Upper lobe of left lung (tissue), 6 donors: ENCODE measurements around the gene ZNF783. TPM values are rescaled to one million over a fixed set of nuclear protein-coding genes. Genes with fewer than 3 reads are reported as not detected.
A peak's percentile ranks its signal among the peaks of the same experiment; 100 is the strongest.

Experiments
- ATAC-seq, 2 donors: fragments of 200-7000 bp; cut with Tn5 transposase; one replicate each; pipeline ENCODE4 v1.9.1; 2022; ENCODE audit warnings: mild to moderate bottlenecking in 2 of 2, moderate library complexity in 2 of 2; ENCODE audit not compliant: low FRiP score in 2 of 2
- DNase-seq, 2 donors: peaks; one replicate each; pipeline ENCODE4 v3.0.0-alpha.2; 2019 to 2020
- H3K27ac ChIP-seq, 4 donors: fragments of 200-600 bp; sonication (generic); one replicate each; pipeline ENCODE4 v1.5.1; 2016 to 2019
- H3K27me3 ChIP-seq, 4 donors: fragments of 200-600 bp; sonication (generic); one replicate each; pipeline ENCODE4 v1.5.1; 2017 to 2019
- H3K36me3 ChIP-seq, 4 donors: fragments of 200-600 bp; sonication (generic); one replicate each; pipeline ENCODE4 v1.5.1; 2016 to 2019
- H3K4me1 ChIP-seq, 4 donors: fragments of 200-600 bp; sonication (generic); one replicate each; pipeline ENCODE4 v1.5.1; 2018 to 2019
- H3K4me3 ChIP-seq, 4 donors: fragments of 200-600 bp; sonication (generic); one replicate each; pipeline ENCODE4 v1.5.1; 2017 to 2019; ENCODE audit warnings: mild to moderate bottlenecking in 2 of 4, moderate library complexity in 1 of 4
- H3K9me3 ChIP-seq, 4 donors: fragments of 200-600 bp; sonication (generic); one replicate each; pipeline ENCODE4 v1.5.1; 2018 to 2019
- CTCF ChIP-seq, 6 experiments: fragments of 450-650 bp in 4 of 6; fragments of 200-600 bp in 2 of 6; sonication (generic) in 2 of 6; IDR thresholded peaks; one replicate each; pipeline ENCODE4 v1.5.1; 2016 to 2019; ENCODE audit warnings: antibody characterized with exemption in 6 of 6
- EP300 ChIP-seq, 4 donors: sonication (generic); formaldehyde crosslinking; IDR thresholded peaks; one replicate each; pipeline ENCODE4 v1.5.1; 2017; ENCODE audit warnings: antibody characterized with exemption in 4 of 4, control low read depth in 2 of 4
- POLR2A ChIP-seq, 4 donors: fragments of 450-650 bp; IDR thresholded peaks; one replicate each; pipeline ENCODE4 v1.5.1; 2016 to 2017; ENCODE audit warnings: antibody characterized with exemption in 4 of 4, mild to moderate bottlenecking in 2 of 4
- POLR2AphosphoS5 ChIP-seq, 2 donors: sonication (generic); formaldehyde crosslinking; IDR thresholded peaks; one replicate each; pipeline ENCODE4 v1.5.1; 2017; ENCODE audit warnings: antibody characterized with exemption in 2 of 2
- WGBS, 2 donors: methylation state at CpG; one replicate each; pipeline ENCODE4 v1.1.5; 2017 to 2018; 5-methylcytosine and 5-hydroxymethylcytosine counted together
- total RNA-seq, 6 donors: library from RNA; depleted of rRNA in 4 of 6; stranded (reverse); fragments of >200 nt in 4 of 6; gene quantifications; one replicate each; pipeline versions ENCODE4 v1.1.0 to v1.2.1, GENCODE V29; 2016 to 2021
- donor health status: DM: no; HTN: no; CAD: no; lungs with moderate emphysema.
- donor health status: DM: no; HTN: yes; CAD: no; lungs with severe emphysema.

ZNF783 gene
- total RNA-seq, 6 donors from 2014 or later: 12.6 to 46.1 (median 17.5) TPM

- Histone ChIP-seq H3K9me3 (no peaks in the 10 kb centered on the region), H3K36me3 (no peaks in the 10 kb centered on the region), H3K27ac (no peak overlapping the region), H3K4me3 (no peak overlapping the region), H3K4me1 (peaks cover 14 to 22% (median 20%) of the 10 kb centered on the region in 4 donors), H3K27me3 (no peaks in the 10 kb centered on the region)
- WGBS, 2 donors: 75 to 80% methylated on average over 3 of the region's 3 CpGs
- DNase-seq (no peak), ATAC-seq (no peak)
- no peak for TF ChIP-seq POLR2A (IDR thresholded peaks at IDR 0.05)
- no peak for TF ChIP-seq EP300 (IDR thresholded peaks at IDR 0.05)
- TF ChIP-seq POLR2AphosphoS5 (IDR thresholded peaks at IDR 0.05): no peak
- no peak for TF ChIP-seq CTCF (IDR thresholded peaks at IDR 0.05)
Measured at GRCh38 chr7:149238051-149238450, 23.9 kb upstream of the ZNF783 start.

GRCh38 chr7:149239345-149240143, 22.5 kb upstream of the ZNF783 start, which contains the start of gene ZNF212:
Gene ZNF212, plus strand, starts transcription at chr7:149239651. Its CDS starts 128 bp downstream, at chr7:149239779.
- ATAC-seq (peak; percentile 99 to 100), DNase-seq (peak; percentile 93 to 97)
- Histone ChIP-seq H3K27ac (peak within 1 kb of the TSS; percentile 65 to 89 (median 80)), H3K36me3 (no peaks in the 10 kb centered on the region), H3K4me1 (peaks cover 14 to 22% (median 20%) of the 10 kb centered on the region in 4 donors), H3K9me3 (no peaks in the 10 kb centered on the region), H3K4me3 (peak within 1 kb of the TSS; percentile 70 to 99 (median 90)), H3K27me3 (no peaks in the 10 kb centered on the region)
- 0% methylated on average over 23 to 52 of the region's 64 CpGs for WGBS, 2 donors
- TF ChIP-seq EP300 (IDR thresholded peaks at IDR 0.05) (no peak), POLR2A (IDR thresholded peaks at IDR 0.05) (peak in 2 of 4 donors; percentile 33 to 61), CTCF (IDR thresholded peaks at IDR 0.05) (peak; percentile 73 to 98 (median 90)), POLR2AphosphoS5 (IDR thresholded peaks at IDR 0.05) (peak in 1 of 2 donors; percentile 82)

GRCh38 chr7:149240637-149241036, 21.4 kb upstream of the ZNF783 start:
- Histone ChIP-seq H3K27me3 (no peaks in the 10 kb centered on the region), H3K27ac (no peak overlapping the region), H3K4me1 (peaks cover 14 to 22% (median 20%) of the 10 kb centered on the region in 4 donors), H3K4me3 (peak overlapping the region in 3 of 4 donors; percentile 81 to 99 (median 98)), H3K36me3 (no peaks in the 10 kb centered on the region), H3K9me3 (no peaks in the 10 kb centered on the region)
- WGBS, 2 donors: 77 to 80% methylated on average over 5 of the region's 5 CpGs
- ATAC-seq (no peak), DNase-seq (no peak)
- TF ChIP-seq EP300 (IDR thresholded peaks at IDR 0.05): no peak
- TF ChIP-seq CTCF (IDR thresholded peaks at IDR 0.05): no peak
- no peak for TF ChIP-seq POLR2A (IDR thresholded peaks at IDR 0.05)
- TF ChIP-seq POLR2AphosphoS5 (IDR thresholded peaks at IDR 0.05): no peak

GRCh38 chr7:149241696-149242095, 20.3 kb upstream of the ZNF783 start:
- Histone ChIP-seq H3K4me3 (no peak overlapping the region), H3K36me3 (no peaks in the 10 kb centered on the region), H3K27me3 (no peaks in the 10 kb centered on the region), H3K9me3 (no peaks in the 10 kb centered on the region), H3K4me1 (peaks cover 14 to 22% (median 20%) of the 10 kb centered on the region in 4 donors), H3K27ac (no peak overlapping the region)
- no peak for TF ChIP-seq EP300 (IDR thresholded peaks at IDR 0.05)
- no peak for TF ChIP-seq POLR2A (IDR thresholded peaks at IDR 0.05)
- no peak for TF ChIP-seq POLR2AphosphoS5 (IDR thresholded peaks at IDR 0.05)
- TF ChIP-seq CTCF (IDR thresholded peaks at IDR 0.05): no peak
- ATAC-seq (no peak), DNase-seq (no peak)
- 89 to 96% methylated on average over 5 of the region's 5 CpGs for WGBS, 2 donors
